ENCODE data around the gene DGAT2. TPM values are rescaled to one million over a fixed set of nuclear protein-coding genes. Genes with fewer than 3 reads are reported as not detected.

The DGAT2 gene
- total RNA-seq, 2 experiments from 2014 or later = 0.37 to 0.76 TPM

DNA sequence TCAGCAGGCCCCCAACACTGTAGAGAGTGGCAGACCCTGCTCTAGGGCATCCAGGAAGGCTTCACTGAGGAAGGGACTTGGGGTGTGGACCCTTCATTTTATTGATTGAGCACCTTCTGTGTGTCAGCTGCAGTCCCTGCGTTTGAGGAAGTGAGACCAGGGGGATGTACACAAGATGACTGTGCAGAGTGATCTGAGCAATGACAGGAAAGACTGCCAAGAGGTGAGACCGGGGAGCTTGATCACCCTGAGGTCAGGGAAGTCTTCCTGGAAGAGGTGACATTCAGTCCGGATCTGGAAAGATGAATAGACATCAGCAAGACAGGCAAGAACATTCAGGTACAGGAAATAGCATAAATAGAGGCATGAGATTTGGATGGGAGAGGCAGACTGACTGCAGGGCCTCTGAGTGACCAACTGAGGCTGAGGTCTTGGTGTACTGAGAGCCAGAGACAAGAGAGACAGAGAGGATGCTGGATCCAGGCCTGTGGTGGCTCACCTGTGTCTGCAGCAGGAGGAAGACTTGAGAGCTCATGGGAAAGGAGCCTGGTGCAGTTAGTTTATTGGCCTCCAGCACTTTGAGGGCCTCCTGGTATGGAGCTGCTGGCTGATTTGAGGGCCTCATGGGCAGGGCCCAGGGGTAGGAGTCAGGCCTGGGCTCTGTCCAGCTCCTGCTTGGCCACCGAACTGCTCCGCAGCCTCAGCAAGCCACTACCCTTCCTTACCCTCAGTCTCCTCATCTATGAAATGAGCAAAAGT, 5.2 kb downstream of the DGAT2 start:
- no peak for ATAC-seq

DNA sequence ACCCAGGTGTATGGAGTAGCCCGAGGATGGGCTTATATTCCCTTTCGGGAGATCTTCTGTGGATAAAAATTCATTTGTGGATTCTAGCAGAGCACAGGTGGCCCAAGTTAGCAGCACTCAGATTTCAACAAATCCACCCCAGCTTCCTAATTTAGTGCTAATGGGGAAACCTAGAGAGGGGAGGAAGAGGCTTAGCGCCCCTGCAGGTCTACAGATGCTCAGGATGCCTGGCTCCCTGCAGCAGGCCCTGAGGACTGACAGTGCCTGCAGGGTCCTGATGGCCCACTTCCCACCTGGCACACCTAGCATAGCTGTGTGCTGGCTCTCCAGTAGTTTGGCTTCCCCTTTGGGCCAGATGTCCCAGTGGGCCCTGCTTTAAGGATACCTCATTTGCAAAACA, 6.5 kb downstream of the DGAT2 start:
- no peaks in the 10 kb centered on the region for H3K36me3 Mint-ChIP-seq (ENCODE audit: low read depth)

More for the DNA sequence above, 5.2 kb downstream of the DGAT2 start:
- ChIA-PET CTCF (interaction anchor here (0.7 kb wide), 1 partner anchor 545 kb away, joined by 3 read pairs; no protein-coding TSS in a partner anchor), POLR2A (no interaction called here)
- Mint-ChIP-seq H3K4me1 (ENCODE audit: low read depth) (peaks cover 31% of the 10 kb centered on the region), H3K36me3 (ENCODE audit: low read depth) (no peaks in the 10 kb centered on the region), H3K9me3 (ENCODE audit: insufficient read depth) (no peaks in the 10 kb centered on the region), H3K27ac (peak overlapping the region; percentile 40), H3K27me3 (ENCODE audit: low read depth) (peaks cover 25% of the 10 kb centered on the region), H3K4me3 (no peak overlapping the region)
- peak; percentile 29 for DNase-seq

DNA sequence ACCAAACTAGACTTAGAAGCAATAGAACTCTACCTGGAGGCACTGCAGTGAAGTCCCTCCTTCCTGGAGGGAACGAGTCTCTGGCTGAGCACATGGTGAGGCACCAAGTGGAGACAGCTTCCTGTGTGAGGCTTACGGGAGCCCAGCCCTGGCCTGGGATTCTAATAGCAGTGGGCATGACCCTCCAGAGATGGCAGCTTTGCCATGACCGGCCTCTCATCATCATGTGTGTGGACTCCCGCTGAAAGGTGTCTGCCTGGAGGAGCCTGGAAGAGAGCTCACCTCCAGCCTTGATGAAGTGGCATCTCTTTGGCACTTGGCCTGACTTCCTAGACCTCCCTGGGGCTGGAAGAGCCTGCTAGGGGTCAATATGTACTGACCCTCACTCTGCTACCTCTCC, 8.0 kb downstream of the DGAT2 start:
- no peaks in the 10 kb centered on the region for H3K36me3 Mint-ChIP-seq (ENCODE audit: low read depth)
- DNase-seq (no peak), ATAC-seq (no peak)
- H3K27ac Mint-ChIP-seq = no peak overlapping the region
- H3K4me1 Mint-ChIP-seq (ENCODE audit: low read depth) = peaks cover 36% of the 10 kb centered on the region
- H3K9me3 Mint-ChIP-seq (ENCODE audit: insufficient read depth) = no peaks in the 10 kb centered on the region
- no peak overlapping the region for H3K4me3 Mint-ChIP-seq
- POLR2A ChIA-PET = interaction anchor here (0.8 to 2.6 kb wide), 2 partner anchors 27 to 38 kb away, joined by 3 to 7 read pairs; no protein-coding TSS in a partner anchor
- CTCF ChIA-PET = interaction anchor here (0.9 to 3.0 kb wide), 2 partner anchors 26 to 120 kb away, joined by 3 to 12 read pairs; no protein-coding TSS in a partner anchor
- H3K27me3 Mint-ChIP-seq (ENCODE audit: low read depth) = peaks cover 2% of the 10 kb centered on the region

More for the DNA sequence above, 6.5 kb downstream of the DGAT2 start:
- DNase-seq (no peak), ATAC-seq (no peak)
- ChIA-PET POLR2A (interaction anchor here (2.6 kb wide), 1 partner anchor 39 kb away, joined by 7 read pairs; no protein-coding TSS in a partner anchor), CTCF (no interaction called here)
- Mint-ChIP-seq H3K9me3 (ENCODE audit: insufficient read depth) (no peaks in the 10 kb centered on the region), H3K4me3 (no peak overlapping the region), H3K4me1 (ENCODE audit: low read depth) (peaks cover 34% of the 10 kb centered on the region), H3K27ac (no peak overlapping the region), H3K27me3 (ENCODE audit: low read depth) (peaks cover 14% of the 10 kb centered on the region)

DNA sequence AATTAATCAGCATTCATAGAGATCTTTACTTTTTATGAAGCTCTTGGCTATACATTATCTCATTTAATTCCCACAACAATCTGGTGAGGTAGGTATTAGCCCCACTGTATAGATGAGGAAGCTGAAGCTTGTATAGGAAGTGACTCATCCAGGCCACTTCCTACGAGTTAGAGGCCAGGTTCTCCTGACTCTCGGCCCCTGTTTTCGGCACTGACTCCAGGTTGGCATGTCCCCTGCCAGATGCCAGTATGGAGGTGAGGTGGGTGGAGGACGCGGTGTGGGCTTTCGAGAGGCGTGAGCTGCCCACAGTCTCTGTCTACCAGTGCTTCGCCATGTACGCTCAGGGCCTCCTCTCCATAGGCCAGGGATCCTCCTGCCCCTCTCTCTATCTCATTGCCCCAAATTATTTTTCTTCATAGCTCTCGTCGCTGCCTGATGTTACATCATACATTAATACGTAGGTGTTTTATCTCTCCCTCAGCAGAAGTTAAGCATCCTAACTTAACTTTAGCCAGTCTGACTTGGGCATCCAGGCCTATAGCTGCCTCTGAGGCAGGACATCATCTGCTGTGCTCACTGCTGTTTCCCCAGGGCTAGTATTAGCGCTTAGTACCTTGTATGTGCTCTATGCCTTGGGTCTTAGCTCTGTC, 9.0 kb downstream of the DGAT2 start:
- Mint-ChIP-seq H3K9me3 (ENCODE audit: insufficient read depth) (no peaks in the 10 kb centered on the region), H3K27ac (peak overlapping the region; percentile 48), H3K4me1 (ENCODE audit: low read depth) (peaks cover 36% of the 10 kb centered on the region), H3K27me3 (ENCODE audit: low read depth) (no peaks in the 10 kb centered on the region), H3K36me3 (ENCODE audit: low read depth) (no peaks in the 10 kb centered on the region), H3K4me3 (no peak overlapping the region)
- DNase-seq = peak; percentile 31
- POLR2A ChIA-PET = interaction anchor here (2.6 kb wide), 1 partner anchor 37 kb away, joined by 7 read pairs; no protein-coding TSS in a partner anchor
- CTCF ChIA-PET = interaction anchor here (0.9 to 3.0 kb wide), 4 partner anchors 9 to 119 kb away, joined by 3 to 12 read pairs (median 3); no protein-coding TSS in a partner anchor
- ATAC-seq = peak; percentile 59

DNA sequence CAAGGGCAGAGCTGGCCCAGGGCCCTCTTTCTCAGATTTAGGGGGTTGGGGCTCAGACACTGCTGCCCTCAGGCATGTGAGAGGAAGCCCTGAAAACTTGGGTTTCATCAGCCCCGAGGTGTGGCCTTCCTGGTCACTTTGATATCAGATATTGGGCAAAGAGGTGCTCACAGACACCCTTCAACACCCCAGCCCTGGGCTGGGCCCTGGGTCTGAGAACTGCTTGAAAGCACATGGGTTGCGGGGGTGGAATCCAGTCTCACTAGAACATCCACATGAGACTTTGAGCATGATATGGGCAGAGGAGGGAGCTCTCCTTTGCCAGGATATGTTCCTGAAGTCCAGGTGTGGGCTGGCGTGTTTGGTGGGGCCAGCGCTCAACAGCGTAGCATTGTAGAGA, 10.4 kb downstream of the DGAT2 start:
- ChIA-PET POLR2A (no interaction called here), CTCF (interaction anchor here (3.0 kb wide), 1 partner anchor 24 kb away, joined by 12 read pairs; no protein-coding TSS in a partner anchor)
- Mint-ChIP-seq H3K4me1 (ENCODE audit: low read depth) (peaks cover 31% of the 10 kb centered on the region), H3K9me3 (ENCODE audit: insufficient read depth) (no peaks in the 10 kb centered on the region), H3K4me3 (no peak overlapping the region), H3K27me3 (ENCODE audit: low read depth) (no peaks in the 10 kb centered on the region), H3K36me3 (ENCODE audit: low read depth) (no peaks in the 10 kb centered on the region), H3K27ac (no peak overlapping the region)
- DNase-seq (no peak), ATAC-seq (no peak)

DNA sequence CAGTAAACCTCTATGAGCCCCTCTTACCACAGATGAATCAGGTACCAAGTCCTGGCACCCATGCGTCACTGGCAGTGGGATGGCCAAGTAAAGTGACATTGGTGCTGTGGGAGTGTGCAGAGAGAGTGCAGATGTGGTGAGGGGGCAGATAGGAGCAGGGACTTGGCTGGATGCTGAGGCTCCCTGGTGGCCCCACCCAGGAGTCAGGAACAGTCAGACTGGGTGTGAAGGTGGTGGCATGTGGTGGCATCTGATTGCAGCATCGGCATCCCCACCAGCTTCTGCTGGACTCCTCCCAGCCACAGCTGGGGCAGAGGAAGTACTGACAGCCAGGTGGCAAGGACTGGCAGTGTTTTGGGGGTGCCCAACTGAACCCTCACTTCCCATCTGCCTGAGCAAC, 11.4 kb downstream of the DGAT2 start:
- no peaks in the 10 kb centered on the region for H3K36me3 Mint-ChIP-seq (ENCODE audit: low read depth)
- no peaks in the 10 kb centered on the region for H3K27me3 Mint-ChIP-seq (ENCODE audit: low read depth)
- no peak overlapping the region for H3K27ac Mint-ChIP-seq
- DNase-seq = no peak
- ChIA-PET CTCF (interaction anchor here (1.1 kb wide), 1 partner anchor 87 kb away, joined by 5 read pairs; no protein-coding TSS in a partner anchor), POLR2A (no interaction called here)
- no peak overlapping the region for H3K4me3 Mint-ChIP-seq
- H3K9me3 Mint-ChIP-seq (ENCODE audit: insufficient read depth) = no peaks in the 10 kb centered on the region
- peaks cover 28% of the 10 kb centered on the region for H3K4me1 Mint-ChIP-seq (ENCODE audit: low read depth)
- ATAC-seq = no peak

DNA sequence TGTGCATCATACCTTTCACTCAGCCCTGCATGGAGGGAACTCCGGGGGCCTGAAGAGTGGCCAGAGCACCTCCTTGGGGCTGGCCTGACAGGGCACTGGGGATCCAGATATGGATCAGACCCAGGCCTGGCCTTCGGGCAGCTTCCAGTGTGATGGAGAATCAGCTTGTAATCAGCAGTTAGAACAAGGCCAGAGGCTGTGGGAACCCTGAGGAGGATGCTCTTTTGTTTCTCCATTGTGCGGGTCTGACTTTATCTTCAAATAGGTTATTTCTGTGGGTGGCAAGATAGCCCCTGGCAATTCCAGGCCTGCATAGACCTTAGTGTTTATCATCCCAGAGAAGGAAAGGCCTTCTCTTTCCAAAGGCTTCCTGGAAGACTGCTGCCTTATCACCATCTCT, 12.3 kb downstream of the DGAT2 start:
- H3K27ac Mint-ChIP-seq = no peak overlapping the region
- POLR2A ChIA-PET = no interaction called here
- CTCF ChIA-PET = interaction anchor here (1.1 to 1.7 kb wide), 2 partner anchors 22 to 86 kb away, joined by 5 to 7 read pairs; no protein-coding TSS in a partner anchor

DNA sequence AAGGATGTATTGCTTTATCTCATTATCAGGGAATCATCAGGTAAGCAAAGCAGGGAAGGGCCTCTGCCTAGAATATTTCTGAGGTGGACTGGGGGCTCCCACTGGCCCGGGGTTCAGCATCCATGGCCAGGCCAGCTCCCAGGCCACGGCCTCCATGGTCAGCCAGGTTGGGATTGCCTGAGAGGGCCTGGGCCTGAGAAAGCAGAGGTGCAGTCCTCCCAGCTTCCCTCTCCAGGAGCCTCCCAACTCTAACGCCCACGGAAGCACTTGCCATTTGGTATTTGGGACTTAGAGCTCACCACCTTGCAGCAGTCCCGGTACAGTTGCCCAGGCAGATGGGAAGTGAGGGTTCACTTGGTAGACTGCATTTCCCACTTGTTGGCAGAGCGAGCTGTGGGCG, 12.7 kb downstream of the DGAT2 start:
- Mint-ChIP-seq H3K27ac (no peak overlapping the region), H3K36me3 (ENCODE audit: low read depth) (no peaks in the 10 kb centered on the region), H3K4me3 (no peak overlapping the region), H3K9me3 (ENCODE audit: insufficient read depth) (no peaks in the 10 kb centered on the region), H3K27me3 (ENCODE audit: low read depth) (no peaks in the 10 kb centered on the region), H3K4me1 (ENCODE audit: low read depth) (peaks cover 26% of the 10 kb centered on the region)
- ATAC-seq (no peak), DNase-seq (no peak)
- ChIA-PET POLR2A (no interaction called here), CTCF (interaction anchor here (1.7 kb wide), 1 partner anchor 22 kb away, joined by 7 read pairs; no protein-coding TSS in a partner anchor)

More for the DNA sequence above, 12.3 kb downstream of the DGAT2 start:
- no peaks in the 10 kb centered on the region for H3K36me3 Mint-ChIP-seq (ENCODE audit: low read depth)
- H3K4me1 Mint-ChIP-seq (ENCODE audit: low read depth) = peaks cover 27% of the 10 kb centered on the region
- no peak overlapping the region for H3K4me3 Mint-ChIP-seq
- DNase-seq (no peak), ATAC-seq (no peak)
- H3K9me3 Mint-ChIP-seq (ENCODE audit: insufficient read depth) = no peaks in the 10 kb centered on the region
- H3K27me3 Mint-ChIP-seq (ENCODE audit: low read depth) = no peaks in the 10 kb centered on the region

DNA sequence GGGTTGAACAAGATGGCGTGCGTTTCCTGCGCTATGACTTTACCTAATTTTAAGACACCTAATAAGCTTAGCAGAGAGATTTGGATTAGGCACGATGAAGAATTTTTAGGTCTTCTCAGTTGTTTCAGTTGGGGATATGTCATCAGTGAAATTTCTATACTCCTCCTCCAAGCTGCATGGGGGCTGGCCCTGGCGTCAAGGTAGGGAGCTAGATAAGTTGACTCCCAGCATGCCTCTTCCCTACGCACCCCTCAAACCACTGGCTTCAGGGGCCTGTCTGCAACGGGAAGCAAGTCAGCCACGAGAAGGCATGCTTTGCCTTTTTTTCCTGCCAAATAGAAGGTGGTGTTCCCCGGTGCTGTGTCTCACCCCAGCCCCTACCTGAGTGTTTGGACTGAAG, 13.3 kb downstream of the DGAT2 start:
- CTCF ChIA-PET = interaction anchor here (1.7 kb wide), 1 partner anchor 21 kb away, joined by 7 read pairs; no protein-coding TSS in a partner anchor

DNA sequence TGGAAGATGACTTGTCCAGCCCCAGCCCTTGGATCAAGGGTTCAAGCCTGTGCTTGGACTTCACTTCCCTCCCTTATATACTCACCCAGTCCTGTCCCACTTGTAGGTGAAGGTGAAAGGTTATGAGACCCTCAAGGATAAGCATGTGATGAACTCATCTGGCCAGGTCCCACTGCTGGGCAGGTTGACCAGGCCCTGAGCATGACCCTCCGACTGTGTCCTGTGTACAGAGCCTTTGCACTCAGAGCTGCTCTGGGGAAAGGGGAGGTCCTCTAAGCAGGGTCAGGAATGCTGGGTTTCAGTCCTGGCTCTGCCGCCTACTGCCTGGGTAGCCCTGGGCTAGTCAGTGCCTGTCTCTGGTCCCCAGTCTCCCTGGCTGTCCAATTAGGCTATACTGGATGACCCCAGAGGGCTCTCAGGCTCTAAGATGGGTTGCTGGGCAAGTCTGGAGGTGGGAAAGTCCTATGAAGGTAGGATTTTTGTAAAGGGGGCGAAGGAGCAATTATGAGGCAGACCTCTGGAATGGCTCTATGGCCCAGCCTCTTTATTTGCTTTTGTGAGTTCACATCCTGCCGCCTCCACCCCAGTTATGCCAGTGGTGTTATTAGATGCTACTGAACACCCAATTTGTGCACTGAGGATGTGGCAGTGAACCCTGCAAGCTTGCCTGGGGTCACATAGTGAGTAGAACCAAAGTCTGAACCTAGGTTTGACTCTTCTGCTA, 14.1 kb downstream of the DGAT2 start:
- no peak for DNase-seq
- ATAC-seq = no peak
- Mint-ChIP-seq H3K27ac (no peak overlapping the region), H3K36me3 (ENCODE audit: low read depth) (no peaks in the 10 kb centered on the region), H3K27me3 (ENCODE audit: low read depth) (no peaks in the 10 kb centered on the region), H3K9me3 (ENCODE audit: insufficient read depth) (no peaks in the 10 kb centered on the region), H3K4me1 (ENCODE audit: low read depth) (peaks cover 13% of the 10 kb centered on the region), H3K4me3 (no peak overlapping the region)
- ChIA-PET POLR2A (no interaction called here), CTCF (interaction anchor here (1.6 kb wide), 1 partner anchor 20 kb away, joined by 4 read pairs; no protein-coding TSS in a partner anchor)

More for the DNA sequence above, 13.3 kb downstream of the DGAT2 start:
- ATAC-seq = no peak
- Mint-ChIP-seq H3K27me3 (ENCODE audit: low read depth) (no peaks in the 10 kb centered on the region), H3K27ac (no peak overlapping the region), H3K9me3 (ENCODE audit: insufficient read depth) (no peaks in the 10 kb centered on the region), H3K4me3 (no peak overlapping the region), H3K4me1 (ENCODE audit: low read depth) (peaks cover 22% of the 10 kb centered on the region), H3K36me3 (ENCODE audit: low read depth) (no peaks in the 10 kb centered on the region)
- POLR2A ChIA-PET = no interaction called here
- no peak for DNase-seq

DNA sequence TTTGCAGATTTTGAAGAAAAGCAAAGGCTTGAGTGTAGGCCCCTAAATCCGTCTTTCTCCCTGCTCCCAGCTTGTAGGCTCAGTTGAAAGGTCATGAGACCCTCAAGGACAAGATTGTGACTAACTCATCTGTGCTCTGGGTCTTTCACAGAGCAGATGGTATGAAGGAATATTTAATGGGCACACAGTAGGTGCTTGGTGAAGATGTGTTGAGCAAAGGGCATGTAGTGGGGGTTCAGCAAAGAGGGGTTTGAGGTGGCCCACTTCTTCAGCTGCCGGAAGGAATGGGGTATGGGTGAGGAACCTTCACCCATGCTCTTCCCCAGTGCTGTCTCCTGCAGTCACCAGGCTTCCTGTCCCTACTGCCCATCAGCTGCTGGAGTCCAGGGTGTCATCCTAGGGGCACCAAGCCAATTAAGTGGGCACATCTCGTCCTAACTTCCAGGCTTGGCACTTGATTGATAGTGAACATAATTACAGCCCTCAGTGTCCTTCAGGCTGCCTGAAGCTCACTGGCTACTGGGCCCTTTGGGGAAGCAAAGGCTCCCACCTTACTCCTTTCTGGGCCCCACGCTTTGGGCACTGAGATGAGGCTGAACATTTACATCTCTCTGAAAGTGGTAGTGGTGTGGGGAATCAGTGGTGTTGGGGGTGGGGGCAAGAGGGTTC, 15.0 kb downstream of the DGAT2 start:
- POLR2A ChIA-PET = no interaction called here
- Mint-ChIP-seq H3K36me3 (ENCODE audit: low read depth) (no peaks in the 10 kb centered on the region), H3K9me3 (ENCODE audit: insufficient read depth) (no peaks in the 10 kb centered on the region), H3K27ac (no peak overlapping the region), H3K4me3 (no peak overlapping the region), H3K27me3 (ENCODE audit: low read depth) (no peaks in the 10 kb centered on the region), H3K4me1 (ENCODE audit: low read depth) (peaks cover 7% of the 10 kb centered on the region)
- DNase-seq (no peak), ATAC-seq (no peak)
- CTCF ChIA-PET = interaction anchor here (1.6 kb wide), 1 partner anchor 19 kb away, joined by 4 read pairs; no protein-coding TSS in a partner anchor
